HFFc6 (cell line): ENCODE data around the gene NOB1. TPM values are rescaled to one million over a fixed set of nuclear protein-coding genes. Genes with fewer than 3 reads are reported as not detected.
A peak's percentile ranks its signal among the peaks of the same experiment; 100 is the strongest.
"Not testable (repeated sequence)": the region's sequence is repeated elsewhere in the genome, so short reads cannot be mapped to it uniquely, and the experiment has no call there.

Experiments used
- DNase-seq: peaks from one replicate; pipeline ENCODE4 v3.0.0-alpha.2; 2018
- H3K27ac Mint-ChIP-seq: 2 replicates; pipeline ENCODE4 v1.8.0; 2020; ENCODE audit warnings: mild to moderate bottlenecking, mixed read lengths
- H3K27me3 Mint-ChIP-seq: 2 replicates; pipeline ENCODE4 v1.8.0; 2021; ENCODE audit warnings: mild to moderate bottlenecking, moderate library complexity, mixed read lengths; ENCODE audit not compliant: insufficient read depth
- H3K36me3 Mint-ChIP-seq: 2 replicates; pipeline ENCODE4 v1.8.0; 2021; ENCODE audit warnings: low read depth, mixed read lengths
- H3K4me1 Mint-ChIP-seq: 2 replicates; pipeline ENCODE4 v1.8.0; 2020; ENCODE audit warnings: low read depth, mixed read lengths
- H3K4me3 Mint-ChIP-seq: 2 replicates; pipeline ENCODE4 v1.8.0; 2020; ENCODE audit warnings: mild to moderate bottlenecking, moderate library complexity, mixed read lengths
- H3K9me3 Mint-ChIP-seq: 2 replicates; pipeline ENCODE4 v1.8.0; 2020; ENCODE audit warnings: mild to moderate bottlenecking, mixed read lengths
- CTCF ChIP-seq: fragments of 200-600 bp; sonication (generic); IDR thresholded peaks from 2 replicates; pipeline ENCODE4 v1.5.0; 2021; ENCODE audit warnings: antibody characterized with exemption, mild to moderate bottlenecking
- total RNA-seq, 6 experiments: library from RNA; stranded (reverse); fragmentation: NEBNext Ultra II Directional; extraction: Animal tissue kit (Norgen Biotek cat#: 25700); gene quantifications; 2 replicates in 1 of 6; 3 replicates in 5 of 6; pipeline ENCODE4 v1.2.3, GENCODE V29; 2021

The NOB1 gene
- total RNA-seq, 6 experiments from 2014 or later = 52.3 to 59.3 (median 55.2) TPM

- Mint-ChIP-seq H3K4me1 (peaks cover 18% of the 10 kb centered on the region), H3K36me3 (peaks cover 59% of the 10 kb centered on the region), H3K27me3 (peaks cover 4% of the 10 kb centered on the region), H3K27ac (peak overlapping the region; percentile 9; the same call in 1 of the 2 replicates), H3K9me3 (no peaks in the 10 kb centered on the region), H3K4me3 (no peak overlapping the region)
- TF ChIP-seq CTCF = no peak
- DNase-seq = no peak
Measured at GRCh38 chr16:69744363-69745231, 10.1 kb downstream of the NOB1 start.

- Mint-ChIP-seq H3K4me1 (peaks cover 18% of the 10 kb centered on the region), H3K27me3 (peaks cover 8% of the 10 kb centered on the region), H3K27ac (peak overlapping the region; percentile 43), H3K36me3 (peaks cover 42% of the 10 kb centered on the region), H3K4me3 (peak overlapping the region; percentile 34; the same call in 1 of the 2 replicates), H3K9me3 (no peaks in the 10 kb centered on the region)
- TF ChIP-seq CTCF = no peak
- peak; percentile 33 for DNase-seq
Measured at GRCh38 chr16:69741951-69742904, 12.5 kb downstream of the NOB1 start.

GRCh38 chr16:69741519-69741918 is 13.2 kb downstream of the NOB1 start:
- peak; percentile 39 for DNase-seq
- H3K36me3 Mint-ChIP-seq = peaks cover 40% of the 10 kb centered on the region

GRCh38 chr16:69732101-69732500 is 22.6 kb downstream of the NOB1 start:
- DNase-seq = no peak
- peaks cover 10% of the 10 kb centered on the region for H3K4me1 Mint-ChIP-seq
- H3K36me3 Mint-ChIP-seq = peaks cover 6% of the 10 kb centered on the region
- H3K27ac Mint-ChIP-seq = no peak overlapping the region
- no peak overlapping the region for H3K4me3 Mint-ChIP-seq
- peaks cover 6% of the 10 kb centered on the region for H3K9me3 Mint-ChIP-seq
- no peak for TF ChIP-seq CTCF
- H3K27me3 Mint-ChIP-seq = peaks cover 25% of the 10 kb centered on the region

More at GRCh38 chr16:69741519-69741918, 13.2 kb downstream of the NOB1 start:
- peak overlapping the region; percentile 43; the same call in 1 of the 2 replicates for H3K27ac Mint-ChIP-seq
- H3K4me1 Mint-ChIP-seq = peaks cover 18% of the 10 kb centered on the region
- no peak for TF ChIP-seq CTCF
- H3K4me3 Mint-ChIP-seq = no peak overlapping the region; the same call in 1 of the 2 replicates
- peaks cover 10% of the 10 kb centered on the region for H3K27me3 Mint-ChIP-seq
- no peaks in the 10 kb centered on the region for H3K9me3 Mint-ChIP-seq

GRCh38 chr16:69731280-69731679 is 23.4 kb downstream of the NOB1 start:
- not testable (repeated sequence) for DNase-seq, H3K4me3 Mint-ChIP-seq, H3K27ac Mint-ChIP-seq
- peaks cover 14% of the 10 kb centered on the region for H3K9me3 Mint-ChIP-seq
- peaks cover 18% of the 10 kb centered on the region for H3K4me1 Mint-ChIP-seq
- H3K27me3 Mint-ChIP-seq = peaks cover 31% of the 10 kb centered on the region
- H3K36me3 Mint-ChIP-seq = peaks cover 10% of the 10 kb centered on the region

GRCh38 chr16:69729030-69729429 is 25.7 kb downstream of the NOB1 start:
- Mint-ChIP-seq H3K36me3 (peaks cover 29% of the 10 kb centered on the region), H3K27me3 (peaks cover 44% of the 10 kb centered on the region), H3K27ac (peak overlapping the region; percentile 53; the same call in 1 of the 2 replicates), H3K9me3 (peaks cover 31% of the 10 kb centered on the region), H3K4me1 (peaks cover 37% of the 10 kb centered on the region)
- DNase-seq, H3K4me3 Mint-ChIP-seq: not testable (repeated sequence)
